ENCODE results near the gene TMEM18.

Gene TMEM18

GRCh38 chr2:651951-652373, 25.2 kb downstream of the TMEM18 start:
- no peak for DNase-seq (ENCODE audit: low read depth in 2 of 2)

- DNase-seq (ENCODE audit: low read depth in 2 of 2): no peak
Measured at GRCh38 chr2:650343-651310, 26.6 kb downstream of the TMEM18 start.

- DNase-seq (ENCODE audit: low read depth in 2 of 2): no peak
Measured at GRCh38 chr2:649426-650342, 27.5 kb downstream of the TMEM18 start.

DNA sequence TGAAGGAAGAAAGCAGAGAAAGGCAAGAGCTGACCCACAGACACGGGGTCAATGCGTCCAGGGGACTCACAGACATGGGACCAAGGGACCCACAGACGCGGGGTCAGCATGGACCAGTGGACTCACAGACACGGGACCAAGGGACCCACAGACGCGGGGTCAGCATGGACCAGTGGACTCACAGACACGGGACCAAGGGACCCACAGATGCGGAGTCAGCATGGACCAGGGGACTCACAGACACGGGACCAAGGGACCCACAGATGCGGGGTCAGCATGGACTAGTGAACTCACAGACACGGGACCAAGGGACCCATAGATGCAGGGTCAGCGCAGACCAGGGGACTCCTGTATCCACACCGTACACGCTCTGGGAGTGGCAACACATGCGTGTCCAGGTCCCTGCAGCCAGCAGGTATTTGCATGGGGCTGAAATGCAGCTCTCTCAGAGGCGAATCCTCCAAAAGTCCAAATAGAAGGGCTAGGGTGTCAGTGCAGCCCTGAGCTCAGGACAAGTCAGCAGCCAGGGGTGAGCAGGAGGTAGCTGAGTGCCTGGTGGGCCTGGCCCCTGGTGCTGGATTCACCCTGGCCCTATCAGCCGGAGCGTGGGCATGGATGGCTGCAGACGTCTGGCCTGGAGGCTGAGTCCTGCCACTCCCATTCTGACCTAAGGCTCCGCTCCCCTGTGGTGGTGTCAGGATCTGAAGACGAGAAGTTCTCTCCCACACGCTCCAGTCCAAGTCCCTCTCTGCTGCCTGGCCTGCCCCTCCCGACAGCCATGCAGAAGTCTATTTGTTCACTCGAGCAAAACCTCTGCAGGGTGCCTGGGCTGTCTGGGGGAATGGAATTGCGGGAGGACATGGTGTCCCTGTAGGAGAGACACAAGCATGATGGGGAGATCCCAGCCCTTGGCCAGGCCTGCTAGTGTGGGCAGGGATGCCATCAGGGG, 28.5 kb downstream of the TMEM18 start:
- no peak for DNase-seq (ENCODE audit: low read depth in 2 of 2)

DNA sequence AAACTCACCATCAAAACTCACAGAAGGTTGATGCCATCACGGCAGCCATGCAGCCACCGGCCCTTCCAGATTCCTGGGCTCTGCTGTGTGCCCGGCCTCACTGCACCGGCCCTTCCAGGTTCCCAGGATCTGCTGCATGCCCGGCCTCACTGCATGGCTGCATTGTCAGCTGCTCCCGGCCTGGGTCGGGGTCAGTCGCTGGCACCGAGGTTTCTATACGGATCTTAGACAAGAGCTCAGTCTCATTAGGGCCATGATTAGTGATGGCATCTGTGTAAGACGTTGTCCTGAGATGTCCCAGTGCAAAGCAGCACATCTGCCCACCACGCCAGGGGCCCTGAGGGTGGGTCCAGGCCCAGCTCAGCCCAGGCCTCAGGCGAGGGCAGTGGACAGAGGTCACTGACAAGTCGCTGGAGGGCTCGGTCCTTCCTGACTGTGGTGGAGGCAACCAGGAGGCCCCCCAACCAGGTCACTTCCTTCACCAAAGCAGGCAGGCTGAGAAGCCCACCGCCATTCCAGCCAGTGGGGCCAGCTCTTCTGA, 29.4 kb downstream of the TMEM18 start:
- DNase-seq (ENCODE audit: low read depth in 2 of 2): no peak

DNA sequence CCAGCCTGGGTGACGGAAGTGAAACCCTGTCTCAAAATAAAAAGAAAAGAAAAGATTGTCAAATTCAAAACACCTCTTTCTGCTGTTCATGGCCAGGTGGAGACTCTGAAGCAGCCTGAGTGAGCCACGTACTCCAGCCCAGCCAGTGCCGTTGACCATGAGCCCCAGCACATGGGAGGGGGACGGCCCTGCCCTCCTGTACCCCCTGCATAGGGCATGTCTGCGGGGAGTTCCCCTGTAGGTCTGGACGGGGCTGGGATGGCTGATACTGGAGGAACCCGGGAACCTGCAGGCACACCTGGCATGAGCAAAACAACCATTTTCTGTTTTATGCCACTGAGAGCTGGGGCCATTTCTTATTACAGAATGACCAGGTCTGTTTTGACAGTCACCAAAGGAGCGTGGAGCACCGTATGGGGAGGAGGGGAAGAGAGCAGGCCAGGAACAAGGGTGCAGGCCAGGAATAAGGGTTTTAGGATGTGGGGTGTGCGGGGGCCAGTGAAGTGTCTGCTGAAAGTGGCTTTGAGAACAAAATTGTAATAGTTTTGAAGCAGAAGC, 30.1 kb downstream of the TMEM18 start:
- DNase-seq (ENCODE audit: low read depth in 2 of 2): no peak

GRCh38 chr2:644871-645270, 32.3 kb downstream of the TMEM18 start:
- DNase-seq (ENCODE audit: low read depth in 2 of 2): no peak

DNA sequence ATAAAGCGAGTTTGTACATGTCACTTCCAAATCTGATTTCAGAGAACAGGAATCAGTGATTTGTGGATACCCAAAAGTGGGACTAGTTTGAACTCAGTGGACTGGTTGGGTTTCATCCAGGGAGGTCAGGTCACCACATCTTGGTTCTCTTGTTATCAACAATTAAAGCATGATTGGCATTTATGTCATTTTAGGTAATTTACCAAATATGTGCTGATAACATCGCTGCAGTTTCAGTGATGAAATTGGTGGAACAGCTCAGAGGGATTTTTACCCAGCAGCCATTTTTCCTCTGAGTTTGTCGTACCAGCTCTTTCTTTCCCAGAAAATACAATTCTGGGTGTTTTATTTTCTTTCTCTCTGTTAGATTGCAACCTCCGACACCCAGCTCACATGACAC, 33.4 kb downstream of the TMEM18 start:
- no peak for DNase-seq (ENCODE audit: low read depth in 2 of 2)

DNA sequence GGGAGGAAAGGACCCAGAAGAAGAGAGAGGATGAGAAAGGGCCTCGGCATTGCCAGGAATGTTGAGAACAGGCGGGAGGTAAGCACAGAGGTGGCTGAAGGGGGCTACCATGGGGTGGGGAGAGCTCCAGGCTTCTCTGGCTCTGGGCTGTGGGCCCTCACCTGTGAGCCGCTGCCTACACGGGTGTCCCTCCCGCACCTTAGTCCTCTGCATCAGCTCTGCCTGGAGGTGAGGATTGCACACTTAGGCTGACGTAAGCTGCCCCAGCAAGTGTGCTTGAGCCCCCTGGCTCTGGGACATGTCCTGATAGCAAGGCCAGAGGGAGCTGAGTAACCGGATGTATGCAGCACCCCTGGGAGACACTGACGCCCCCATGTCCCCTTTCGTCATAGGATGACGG, 33.9 kb downstream of the TMEM18 start:
- no peak for DNase-seq (ENCODE audit: low read depth in 2 of 2)

- DNase-seq (ENCODE audit: low read depth in 2 of 2): no peak
Measured at GRCh38 chr2:641872-642815, 35.1 kb downstream of the TMEM18 start.

DNA sequence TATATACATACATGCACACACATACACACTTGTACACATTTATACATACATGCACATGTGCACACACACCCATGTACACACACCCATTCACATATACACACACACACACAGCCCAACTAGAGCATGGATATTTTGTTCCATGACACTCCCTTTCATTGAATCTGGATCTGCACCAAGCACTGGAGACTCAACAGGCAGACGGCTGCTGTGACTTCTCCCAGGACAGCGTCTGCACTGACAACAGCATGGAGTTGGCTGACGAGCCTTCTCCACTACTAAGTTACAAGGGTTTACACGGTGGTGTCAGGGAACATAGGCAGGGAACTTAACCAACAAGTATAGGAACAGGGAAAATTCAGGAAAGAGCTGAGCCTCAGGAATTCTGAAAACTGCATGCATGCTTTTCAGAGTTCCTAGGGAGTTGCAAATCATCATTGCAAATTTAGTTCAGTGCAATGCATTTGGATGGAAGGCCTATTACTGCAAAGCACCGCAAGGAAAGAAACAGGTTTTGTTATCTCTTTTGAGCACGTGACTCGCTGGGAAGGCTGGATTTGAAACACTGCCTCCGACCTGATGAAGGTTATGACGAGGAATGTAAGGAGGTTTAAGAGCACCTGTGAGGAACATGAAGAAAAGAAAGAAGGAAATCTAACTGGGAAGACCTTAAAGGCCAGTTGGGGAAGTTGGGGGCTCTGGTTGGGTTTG, 35.9 kb downstream of the TMEM18 start:
- no peak for DNase-seq (ENCODE audit: low read depth in 2 of 2)

- DNase-seq (ENCODE audit: low read depth in 2 of 2): no peak
Measured at GRCh38 chr2:639703-640102, 37.5 kb downstream of the TMEM18 start.

- DNase-seq (ENCODE audit: low read depth in 2 of 2): no peak
Measured at GRCh38 chr2:637804-638203, 39.4 kb downstream of the TMEM18 start.

DNA sequence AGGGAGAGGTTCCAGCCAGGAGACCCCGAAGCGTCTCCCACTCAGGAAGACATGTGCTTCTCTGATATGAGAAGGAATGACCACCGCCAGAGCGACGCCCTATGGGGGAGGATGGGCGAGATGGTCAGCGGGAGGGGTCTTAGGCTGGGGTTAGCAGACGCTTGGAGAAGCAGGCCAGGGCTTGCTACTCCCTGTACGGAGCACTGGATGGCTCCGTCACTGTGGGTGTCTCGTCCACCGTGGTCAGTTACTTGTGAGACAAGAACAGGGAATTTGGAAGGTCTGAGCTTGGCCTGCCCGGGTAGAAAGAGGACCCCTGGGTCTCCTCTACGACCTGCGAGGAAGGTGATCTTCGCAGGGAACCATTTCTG, 39.8 kb downstream of the TMEM18 start:
- DNase-seq (ENCODE audit: low read depth in 2 of 2): no peak

GRCh38 chr2:636641-637405, 40.4 kb downstream of the TMEM18 start:
- DNase-seq (ENCODE audit: low read depth in 2 of 2): no peak

GRCh38 chr2:635687-636621, 41.3 kb downstream of the TMEM18 start:
- DNase-seq (ENCODE audit: low read depth in 2 of 2): no peak
